HG02759 (cell line): ENCODE data around the gene ARAP3.

Experiments used
- ATAC-seq: cut with Tn5 transposase; IDR thresholded peaks from one replicate; pipeline ENCODE4 v1.9.1; 2021; ENCODE audit warnings: mild to moderate bottlenecking, moderate library complexity; ENCODE audit not compliant: unreplicated experiment

ARAP3 gene

DNA sequence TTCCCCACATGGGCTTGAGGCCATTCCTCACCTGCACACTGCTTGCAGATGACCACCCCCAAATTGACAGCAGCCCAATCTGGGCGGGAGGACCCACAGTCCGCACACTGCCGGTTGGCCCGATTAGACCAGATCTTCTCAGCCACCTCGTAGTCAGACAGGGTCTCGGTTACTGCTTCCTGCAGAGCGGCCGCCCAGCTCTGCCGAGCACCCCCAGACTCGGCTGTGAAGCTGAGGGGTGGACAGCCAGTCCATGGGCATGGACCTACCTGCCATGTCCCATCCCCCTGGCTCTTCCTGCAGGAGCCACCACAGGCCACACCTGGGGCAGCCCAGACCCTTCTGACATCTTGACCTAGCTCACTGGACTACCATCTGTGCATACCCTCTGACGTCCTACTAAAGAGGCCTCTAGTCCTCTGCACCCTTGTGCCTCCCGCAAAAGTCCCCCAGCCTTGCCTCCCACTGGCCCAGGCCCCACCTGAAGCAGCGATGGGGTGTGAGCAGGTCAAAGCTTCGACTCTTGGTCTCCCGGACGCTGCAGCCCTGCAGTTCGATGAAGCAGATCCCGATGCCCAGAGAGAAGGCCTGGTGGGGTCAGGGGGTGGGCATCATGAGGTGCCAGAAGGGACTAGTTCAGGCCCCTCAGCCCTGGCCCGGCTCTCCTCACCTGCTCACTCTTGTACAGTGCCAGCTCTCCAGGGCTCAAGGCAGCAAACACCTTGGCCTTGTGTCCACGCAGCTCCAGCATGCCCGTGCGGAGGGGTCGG is 9.8 kb downstream of the ARAP3 start:
- ATAC-seq = no peak

DNA sequence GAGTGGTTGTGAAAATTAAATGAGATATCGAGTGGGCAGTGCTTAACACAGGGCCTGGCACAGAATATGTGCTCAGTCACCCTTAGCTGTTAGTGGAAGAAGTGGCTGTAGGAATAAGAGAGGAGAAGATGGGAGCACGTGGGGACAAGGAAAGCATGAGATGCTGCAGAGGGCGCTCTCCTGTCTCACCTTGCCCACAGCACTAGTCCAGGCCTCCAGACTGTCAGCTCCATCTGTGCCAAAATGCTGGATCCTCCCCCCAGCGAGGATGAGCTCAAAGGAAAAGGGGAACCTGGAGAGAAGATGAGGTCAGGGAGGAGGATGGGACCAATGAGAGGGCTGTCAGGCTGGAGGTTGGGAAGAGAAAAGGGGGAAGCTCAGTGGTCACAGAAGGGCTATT is 12.5 kb downstream of the ARAP3 start:
- ATAC-seq = no peak

DNA sequence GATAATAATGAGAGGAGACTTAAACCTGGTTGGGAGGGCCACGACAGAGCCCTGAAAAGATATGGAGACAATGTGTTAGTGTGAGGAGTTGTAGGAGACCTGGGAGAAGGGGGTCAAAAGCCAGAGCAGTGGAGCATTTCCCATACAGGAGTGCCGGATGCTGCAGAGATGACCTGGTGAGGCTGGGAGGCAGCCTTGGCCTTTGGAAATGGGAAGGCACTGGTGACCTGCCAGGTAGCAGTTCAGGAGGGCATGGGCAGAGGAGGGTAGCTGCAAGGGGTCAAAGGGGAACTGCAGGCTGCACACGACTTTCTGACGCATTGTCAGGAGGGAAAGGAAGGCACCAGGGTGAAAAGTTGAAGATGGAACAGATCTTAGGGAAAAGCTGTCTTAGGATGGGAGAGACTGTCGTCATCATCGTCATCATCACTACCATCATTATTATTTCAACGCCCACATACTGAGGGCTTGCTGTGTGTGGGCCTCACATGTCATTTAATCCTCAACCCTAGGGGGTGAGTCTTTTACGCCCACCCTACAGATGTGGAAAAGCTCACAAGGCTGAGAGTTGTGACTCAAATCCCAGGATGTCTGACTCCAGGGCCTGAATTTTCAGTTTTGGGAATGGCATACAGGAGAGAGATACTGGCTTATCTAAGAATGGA is 13.3 kb downstream of the ARAP3 start:
- ATAC-seq = no peak

DNA sequence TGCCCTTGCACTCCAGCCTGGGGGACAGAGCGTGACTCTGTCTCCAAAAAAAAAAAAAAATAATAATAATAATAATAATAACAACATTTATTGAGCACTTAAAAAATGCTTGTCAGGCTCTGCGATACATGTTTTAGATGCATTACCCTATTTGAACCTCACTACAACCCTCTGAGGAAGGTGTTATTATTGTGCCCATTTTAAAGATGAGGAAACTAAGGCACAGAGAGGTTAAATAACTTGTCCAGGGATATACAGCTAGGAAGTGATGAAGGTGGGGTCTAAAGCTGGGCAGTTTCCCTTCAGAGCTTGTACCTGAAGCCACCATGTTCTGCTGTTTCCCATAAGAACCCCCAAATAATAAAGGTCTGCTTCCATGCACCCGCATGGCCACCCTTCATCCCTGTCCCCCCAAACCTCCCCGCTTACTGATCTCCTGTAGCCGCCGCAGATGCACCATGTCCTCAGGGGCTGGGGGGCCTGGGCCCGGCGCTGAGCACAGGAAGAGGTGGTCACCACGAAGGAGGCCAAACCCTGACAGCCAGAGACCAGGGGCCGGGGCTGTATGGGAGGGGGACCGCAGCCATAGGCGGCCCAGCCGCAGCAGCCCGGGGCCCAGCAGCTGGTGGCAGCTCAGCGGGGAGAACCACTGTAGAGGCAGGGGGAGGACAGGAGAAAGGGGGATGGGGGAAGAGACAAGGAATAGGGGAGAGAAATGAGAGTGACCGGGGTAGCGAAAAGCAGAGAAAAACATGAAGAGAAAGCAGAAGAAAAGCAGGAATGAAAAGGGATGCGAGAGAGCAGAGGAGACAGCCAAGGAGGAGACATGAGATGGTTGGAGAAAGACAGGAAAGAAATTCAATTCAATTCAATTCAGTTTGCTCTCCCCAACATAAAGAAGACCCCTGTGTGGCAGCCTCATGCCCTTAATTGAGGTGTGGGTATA is 15.8 kb downstream of the ARAP3 start:
- no peak for ATAC-seq

DNA sequence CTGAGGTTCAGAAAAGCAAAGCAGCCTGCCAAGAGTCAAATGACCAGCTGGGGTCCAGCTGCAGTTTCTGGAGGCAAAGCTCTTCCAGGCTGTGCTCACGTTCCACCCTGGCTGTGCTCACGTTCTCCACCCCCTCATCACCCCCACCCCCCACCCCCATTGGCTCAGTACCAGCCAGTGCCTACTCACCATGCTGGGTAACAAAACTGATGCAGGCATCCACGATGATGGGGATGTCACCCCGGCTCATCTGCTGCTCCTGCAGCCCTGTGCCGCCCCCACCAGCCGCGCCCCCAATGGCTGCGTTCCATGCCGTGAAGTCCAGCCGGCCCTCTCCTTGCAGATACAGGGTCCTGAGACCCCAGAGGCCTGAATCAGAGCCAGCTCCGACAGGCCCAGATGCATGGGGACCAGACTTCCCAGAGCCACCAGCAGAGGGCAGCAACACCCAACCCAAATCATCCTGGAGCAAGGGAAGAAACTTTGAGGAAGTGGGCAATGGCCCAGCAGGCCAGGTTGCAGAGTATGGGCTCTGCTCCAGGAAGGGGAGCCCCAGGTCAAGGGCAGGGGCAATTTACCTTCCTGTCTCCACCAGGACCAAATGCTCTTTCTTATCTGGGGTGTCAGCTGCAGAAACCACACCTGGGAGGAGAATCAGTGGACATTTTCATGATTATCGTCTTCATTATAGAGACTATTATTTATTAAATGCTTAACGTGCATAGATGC is 17.1 kb downstream of the ARAP3 start:
- ATAC-seq = peak; percentile 98

DNA sequence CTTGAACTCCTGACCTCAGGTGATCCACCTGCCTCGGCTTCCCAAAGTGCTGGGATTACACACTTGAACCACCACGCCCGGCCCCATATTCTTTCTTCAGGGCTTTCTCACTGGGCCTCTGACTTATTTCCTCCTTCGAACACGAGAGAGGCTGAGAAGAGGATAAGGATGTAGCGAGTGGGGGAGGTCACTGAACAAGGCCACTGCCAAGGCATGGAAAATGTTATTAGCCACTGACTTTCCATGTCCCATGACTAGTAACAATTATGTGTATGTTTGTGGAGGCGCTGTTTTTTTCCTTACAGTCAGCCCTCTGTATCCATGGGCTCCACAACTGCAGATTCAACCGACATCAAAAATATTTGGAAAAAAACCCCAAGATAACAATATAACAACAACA is 18.5 kb downstream of the ARAP3 start:
- no peak for ATAC-seq

DNA sequence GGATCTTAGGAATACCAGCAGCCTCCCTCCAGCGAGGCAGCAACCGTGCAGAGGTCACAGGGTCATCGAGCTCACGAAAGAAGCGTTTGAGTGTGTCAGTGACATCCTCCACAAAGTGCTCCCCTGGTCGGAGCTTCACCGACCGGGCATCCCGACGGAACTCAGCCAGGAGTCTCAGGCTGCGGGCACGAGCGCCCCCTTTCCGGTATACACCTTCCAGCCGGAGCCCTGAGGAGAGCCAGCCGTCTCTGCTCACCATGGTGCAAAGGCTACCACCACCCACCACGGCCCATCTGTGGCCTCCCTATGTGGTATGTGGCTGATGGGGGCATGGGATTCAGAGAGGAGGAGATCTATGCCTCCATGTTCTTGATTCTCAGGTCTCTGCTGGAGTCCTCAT is 20.0 kb downstream of the ARAP3 start:
- no peak for ATAC-seq

DNA sequence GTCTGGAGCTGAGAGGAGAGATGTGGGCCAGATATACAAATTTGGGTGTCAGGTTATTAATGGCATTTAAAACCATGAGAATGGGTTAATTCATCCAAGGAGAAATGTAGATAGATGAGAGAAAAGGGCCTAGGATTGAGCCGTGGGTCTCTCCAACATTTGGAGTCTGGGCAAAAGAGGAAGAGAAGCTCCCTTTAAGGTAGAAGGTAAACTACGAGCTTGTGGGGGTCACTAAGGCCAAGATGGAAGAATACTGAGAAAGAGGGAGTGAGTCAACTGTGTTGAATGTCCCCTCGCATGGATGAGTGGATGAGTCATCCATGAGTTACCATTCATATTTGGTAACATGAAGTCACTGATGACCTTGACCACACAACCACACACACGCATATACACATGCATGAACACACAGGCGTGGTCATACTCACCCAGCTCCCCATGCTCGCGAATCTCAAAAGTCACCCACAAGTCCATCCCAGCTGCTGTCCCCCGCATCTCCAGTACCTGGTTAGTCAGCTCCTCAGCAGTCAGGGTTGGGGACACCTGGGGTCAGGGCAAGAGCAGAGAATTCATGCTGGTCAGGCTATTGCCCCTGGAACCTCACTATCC is 24.0 kb downstream of the ARAP3 start:
- ATAC-seq = peak; percentile 66

DNA sequence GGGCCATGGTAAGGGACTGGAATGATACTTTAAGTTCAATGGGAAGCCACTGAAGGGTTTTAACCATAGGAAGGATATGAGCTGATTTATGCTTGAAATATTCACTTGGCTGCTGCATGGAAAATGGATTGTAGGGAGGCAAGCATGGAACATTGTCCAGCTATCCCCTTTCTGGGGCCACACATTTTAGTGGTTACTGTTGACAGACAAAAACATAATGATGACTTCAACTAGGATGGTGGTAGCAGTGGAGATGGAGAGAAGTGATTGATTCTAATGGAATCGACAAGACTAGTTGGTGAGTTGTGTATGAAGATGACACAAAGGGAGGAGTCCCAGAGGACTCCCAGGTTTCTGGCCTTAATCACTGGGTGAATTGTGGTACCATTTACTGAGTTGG is 24.6 kb downstream of the ARAP3 start:
- no peak for ATAC-seq

DNA sequence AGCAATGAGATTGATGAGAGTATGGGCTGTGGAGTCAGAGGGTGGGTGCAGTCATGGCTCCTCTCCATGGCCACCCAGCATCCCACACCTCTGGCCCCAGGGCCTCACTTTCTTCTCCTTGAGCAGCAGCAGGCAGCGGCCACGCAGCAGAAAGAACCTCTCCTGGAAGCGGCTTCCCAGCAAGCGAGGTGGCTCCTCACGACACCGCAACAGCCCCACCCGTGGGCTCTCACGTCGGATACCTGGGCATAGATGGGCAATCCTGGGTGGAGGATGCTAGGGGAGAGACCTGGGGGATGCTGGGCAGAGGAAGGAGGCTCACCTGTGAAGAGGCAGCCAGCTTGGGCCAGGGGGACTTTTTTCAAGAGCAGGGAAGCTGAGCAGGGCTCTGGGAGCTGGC is 25.6 kb downstream of the ARAP3 start:
- no peak for ATAC-seq

DNA sequence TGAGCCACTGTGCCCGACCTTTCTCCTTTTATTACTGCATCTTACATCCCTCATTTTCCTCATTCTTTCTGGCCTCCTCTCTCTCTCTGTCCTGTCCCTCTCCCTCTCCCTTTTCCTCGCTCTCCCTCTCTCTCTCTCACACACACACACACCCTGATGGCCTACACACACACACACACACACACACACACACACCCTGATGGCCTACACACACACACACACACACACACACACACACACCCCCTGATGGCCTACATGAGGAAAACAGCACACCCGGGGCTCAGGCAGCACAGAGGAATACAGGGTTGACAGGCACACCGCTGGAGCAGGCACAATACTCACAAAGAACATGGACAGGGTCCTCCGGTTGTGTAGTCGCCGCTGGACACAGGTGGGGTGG is 27.0 kb downstream of the ARAP3 start:
- ATAC-seq = no peak

DNA sequence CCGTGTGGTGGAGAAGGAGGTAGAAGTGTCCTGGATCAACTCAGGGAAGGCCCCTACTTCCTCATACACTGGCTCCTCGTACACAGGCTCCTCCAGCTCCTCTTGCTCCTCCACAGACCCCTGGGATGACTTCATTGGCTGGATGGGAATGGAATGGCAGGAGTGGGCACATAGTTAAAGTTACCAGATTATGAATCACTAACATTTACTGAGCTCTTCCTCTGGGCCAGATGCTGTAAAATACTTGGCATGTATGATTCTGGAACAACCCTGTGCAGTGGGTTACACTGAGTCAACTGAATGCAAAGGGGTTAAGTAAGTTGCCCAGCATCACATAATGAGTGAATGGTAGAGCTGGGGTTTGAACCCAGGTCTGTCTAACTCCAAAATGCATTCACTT is 27.7 kb downstream of the ARAP3 start:
- ATAC-seq = no peak

DNA sequence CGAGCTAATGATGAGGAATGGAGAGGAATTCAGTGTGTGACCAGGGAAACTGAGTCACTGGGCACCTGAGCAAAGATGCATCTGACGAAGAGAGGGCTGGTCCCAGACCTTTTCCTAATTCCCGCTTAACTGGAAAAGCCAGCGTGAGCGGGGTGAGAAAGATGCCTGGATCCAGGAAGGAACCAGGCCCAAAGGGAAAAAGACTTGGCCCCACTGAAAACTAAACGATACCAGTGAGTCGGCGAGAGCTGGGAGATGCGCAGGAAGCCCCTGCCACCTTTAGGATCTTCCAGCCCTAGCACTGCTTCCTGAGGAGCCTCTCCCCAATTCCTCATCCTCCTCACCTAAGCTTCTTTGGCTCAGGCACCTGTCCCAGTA is 30.3 kb downstream of the ARAP3 start:
- no peak for ATAC-seq

DNA sequence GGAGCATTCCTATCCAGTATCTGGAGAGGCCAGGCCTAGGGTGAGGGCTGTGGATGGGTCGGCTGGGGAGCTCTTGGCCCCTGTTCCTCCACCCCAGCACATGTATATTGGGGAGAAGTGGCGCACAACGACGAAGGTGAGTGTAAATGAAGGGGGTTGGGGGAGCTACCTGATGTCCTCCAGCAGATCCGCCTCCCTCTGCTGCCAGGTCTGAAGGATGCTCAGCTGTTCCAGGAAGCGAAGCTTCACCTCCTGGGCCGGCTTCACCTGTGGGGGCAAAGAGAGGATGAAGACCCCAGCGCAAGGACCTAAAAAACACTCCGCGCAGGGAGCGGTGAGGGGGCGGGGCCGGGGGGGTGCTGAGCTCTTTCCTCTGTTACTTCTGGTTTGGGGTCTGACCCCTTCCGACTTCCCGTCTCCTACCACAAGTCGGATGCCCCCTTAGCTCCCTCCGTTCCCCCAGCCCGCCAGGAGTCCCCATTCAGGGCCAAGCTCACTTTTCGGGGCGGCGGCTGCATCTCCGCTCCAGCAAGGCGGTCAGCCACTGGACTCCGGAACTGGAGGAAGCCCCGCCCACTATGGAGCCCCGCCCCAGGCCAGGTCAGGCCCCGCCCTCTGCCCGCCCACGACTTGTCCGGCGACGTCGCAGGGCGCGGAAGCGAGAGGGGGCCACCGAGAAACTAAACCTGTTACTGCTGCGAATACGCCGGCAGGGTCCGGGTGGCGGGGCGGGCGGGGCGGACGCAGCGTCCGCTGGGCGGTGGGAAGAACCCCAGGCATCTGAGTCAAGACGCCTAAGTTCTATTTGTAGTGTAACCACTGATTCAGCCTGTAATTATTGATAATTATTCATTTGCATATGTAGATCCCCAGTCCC is 30.9 kb downstream of the ARAP3 start, which contains the start of gene FCHSD1:
TSS of gene FCHSD1 (minus strand) at position 568 of the 877 bp plus-strand sequence. CDS start at position 518, 50 bp downstream.
- peak; percentile 98 for ATAC-seq

DNA sequence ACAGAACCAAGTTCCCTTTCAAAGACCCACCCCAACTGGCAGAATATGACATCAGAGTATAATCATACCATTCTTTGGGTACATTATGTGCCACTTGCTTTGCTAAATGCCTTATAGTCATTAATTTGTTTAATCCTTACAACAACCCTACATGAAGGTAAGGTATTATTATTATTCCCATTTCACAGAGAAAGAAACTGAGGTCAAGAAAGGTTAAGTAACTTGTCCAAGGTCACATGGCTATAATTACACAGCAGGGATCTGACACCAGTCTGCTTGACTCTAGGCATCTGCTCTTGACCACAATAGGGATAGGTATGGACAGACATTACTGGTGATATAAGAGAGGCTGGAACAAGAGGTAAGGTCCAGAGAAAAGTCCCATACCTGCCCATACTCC is 32.1 kb downstream of the ARAP3 start:
- no peak for ATAC-seq

DNA sequence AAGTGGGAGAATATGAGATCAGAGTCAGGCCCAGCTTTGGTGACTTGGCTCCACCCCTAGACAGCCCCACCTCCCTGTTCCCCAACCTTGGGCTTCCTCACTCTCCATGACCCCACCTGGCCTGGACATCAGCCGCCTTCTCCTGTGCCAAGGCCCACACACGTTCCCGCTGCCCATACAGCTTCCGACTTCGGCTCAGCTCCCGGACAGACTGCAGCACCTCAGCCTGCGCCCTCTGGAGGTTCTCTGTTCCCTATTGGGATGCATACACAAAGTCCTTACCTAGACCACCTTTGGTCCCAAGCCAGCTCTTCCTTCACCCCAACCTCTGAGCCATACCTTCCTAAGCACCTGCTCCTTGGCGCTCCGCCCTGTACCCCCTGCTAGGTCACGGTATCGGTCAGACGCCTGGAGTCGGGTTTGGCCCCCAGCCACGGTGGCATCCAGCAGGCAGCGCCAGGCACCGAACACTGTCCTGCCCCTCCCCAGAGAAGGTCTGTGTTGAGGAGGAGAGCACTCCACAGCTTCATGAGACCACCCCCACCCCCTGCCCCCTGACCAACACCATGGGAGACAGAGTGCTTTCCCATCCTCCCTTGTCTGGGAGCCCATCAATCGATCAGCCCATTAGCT is 32.9 kb downstream of the ARAP3 start:
- ATAC-seq = no peak

DNA sequence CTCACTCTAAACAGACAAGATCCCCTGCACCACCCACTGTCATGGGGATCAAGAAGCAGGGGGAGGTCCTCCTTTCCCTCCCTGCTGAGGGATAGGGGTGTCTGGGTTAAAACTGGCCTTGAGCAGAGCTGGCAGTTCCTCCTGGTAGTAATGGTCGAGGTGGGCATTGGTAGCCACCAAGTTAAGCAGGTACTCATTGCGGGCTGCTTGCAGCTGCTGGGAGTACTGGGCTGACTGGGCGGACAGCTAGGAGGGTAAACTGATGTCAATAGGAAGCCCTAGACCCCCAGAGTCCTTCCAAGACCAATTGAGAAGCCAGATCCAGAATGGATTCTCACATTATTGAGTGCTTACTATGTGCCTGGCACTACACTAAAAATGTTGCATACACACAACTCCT is 34.2 kb downstream of the ARAP3 start:
- ATAC-seq = no peak

DNA sequence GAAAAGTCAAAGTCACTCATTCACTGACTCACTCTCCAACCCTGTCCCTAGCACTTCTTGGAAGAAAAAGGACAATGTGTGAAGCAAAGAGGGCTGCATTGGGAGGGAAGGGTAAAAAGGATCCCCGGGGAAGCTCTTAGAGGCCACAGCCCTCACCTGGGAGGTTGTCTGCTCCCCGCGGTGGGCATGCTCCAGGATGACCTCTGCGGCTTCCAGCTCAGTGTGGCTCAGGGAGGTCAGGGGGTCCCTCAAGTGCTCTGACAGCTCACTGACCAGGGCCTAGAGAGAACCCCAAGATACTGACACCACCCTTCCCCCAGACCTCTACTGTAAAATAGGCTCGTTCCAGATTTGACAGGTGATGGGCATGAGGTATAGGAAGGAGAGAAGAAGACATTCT is 34.8 kb downstream of the ARAP3 start:
- ATAC-seq = no peak

DNA sequence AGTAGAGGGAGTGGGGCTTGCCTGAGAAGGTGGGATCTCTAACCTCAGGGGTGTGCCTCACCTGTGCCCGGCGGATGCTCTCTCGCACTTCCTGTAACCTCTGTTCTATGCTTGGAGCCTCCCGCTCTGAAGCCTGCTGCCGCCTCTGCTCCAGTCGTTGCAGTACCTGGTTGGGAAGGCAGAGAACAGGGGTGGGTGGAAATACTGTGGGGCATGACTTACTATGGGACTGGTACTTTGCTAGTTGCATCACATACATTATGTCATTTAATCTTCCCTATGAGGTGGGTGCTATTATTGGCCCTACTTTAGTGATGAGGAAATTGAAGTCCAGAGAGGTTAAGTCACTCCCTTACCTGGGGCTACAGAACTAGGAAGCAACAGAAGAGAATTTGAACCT is 36.0 kb downstream of the ARAP3 start:
- no peak for ATAC-seq
